Measurements from ENCODE around the gene MRPL18.

DNA sequence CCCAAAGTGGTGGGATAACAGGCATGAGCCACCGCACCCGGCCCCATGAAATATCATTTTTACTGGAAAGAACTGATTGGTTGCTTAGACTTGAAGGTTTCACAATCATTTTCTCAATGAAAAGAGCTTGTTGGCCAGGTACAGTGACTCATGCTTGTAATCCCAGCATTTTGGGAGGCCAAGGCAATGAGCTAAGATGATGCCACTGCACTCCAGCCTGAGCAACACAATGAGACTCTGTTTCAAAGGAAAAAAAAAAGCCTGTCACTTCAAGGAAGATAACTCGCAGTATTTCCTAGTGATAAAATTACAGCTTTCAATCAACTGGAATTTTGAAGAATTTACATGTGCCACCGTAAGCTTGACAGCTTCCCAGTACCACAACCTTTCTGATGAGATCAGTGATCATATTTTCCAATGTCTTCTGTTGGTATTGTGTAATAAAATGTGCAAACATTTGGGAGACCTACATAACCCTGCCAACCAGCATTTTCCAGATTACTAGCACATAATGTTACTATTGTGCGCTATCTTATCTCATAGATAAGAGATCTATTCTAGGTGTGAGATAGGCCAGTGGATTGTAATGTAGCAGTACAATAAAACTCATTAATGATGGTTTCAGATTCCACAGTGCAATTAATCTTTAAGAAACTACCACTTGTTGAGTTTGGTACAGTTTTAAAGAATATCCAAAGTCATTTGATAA, 17.0 kb downstream of the MRPL18 start:
- TF ChIP-seq CTCF (IDR thresholded peaks at IDR 0.05; ENCODE audit: insufficient read depth, low read length): no peak
- TF ChIP-seq REST (IDR thresholded peaks at IDR 0.05; ENCODE audit: insufficient replicate concordance, low read depth): no peak
- no peak for TF ChIP-seq GABPA (IDR thresholded peaks at IDR 0.05; ENCODE audit: low read depth)
- no peak for TF ChIP-seq POLR2AphosphoS5 (IDR thresholded peaks at IDR 0.05; ENCODE audit: low read depth)
- TF ChIP-seq SPI1 (IDR thresholded peaks at IDR 0.05; ENCODE audit: borderline replicate concordance, low read depth): no peak
